Endothelial cell of umbilical vein (primary cell): ENCODE data around the gene RIMS3. TPM values are rescaled to one million over a fixed set of nuclear protein-coding genes. Genes with fewer than 3 reads are reported as not detected.

Experiments
- BruUV-seq: library from RNA; stranded (reverse); fragments of 400-500 nt; replicated peaks from 2 replicates; lab custom pipeline; 2021; lab: Mats Ljungman, UMichigan
- CTCF ChIA-PET: fragments of 300-600, 350-600 bp; sonication (Branson Sonifier 250); formaldehyde crosslinking; loops from one replicate; lab custom pipeline; 2021; ENCODE audit warnings: antibody characterized with exemption, inconsistent platforms; lab: Charles Lee
- POLR2A ChIA-PET: fragments of 300-600, 350-600 bp; sonication (Branson Sonifier 250); formaldehyde crosslinking; loops from one replicate; lab custom pipeline; 2021; ENCODE audit warnings: antibody characterized with exemption, inconsistent platforms; lab: Charles Lee
- DNase-seq: peaks from one replicate; pipeline ENCODE4 v3.0.0-alpha.2; 2011; ENCODE audit warnings: low read depth, low spot score
- FAIRE-seq: peaks from 2 replicates; lab custom pipeline; 2011; peaks lifted over from hg19 to GRCh38; lab: Jason Lieb, UNC
- H2AFZ ChIP-seq: 2 replicates; pipeline ENCODE4 v1.6.0; 2012; ENCODE audit warnings: low read depth, low read length, control low read depth, inconsistent platforms
- H3K27ac ChIP-seq: 2 replicates; pipeline ENCODE4 v1.5.1; 2011; ENCODE audit warnings: low read depth, mild to moderate bottlenecking, control low read depth, low read length, moderate library complexity; ENCODE audit not compliant: insufficient read depth
- H3K27me3 ChIP-seq, 2 experiments: 2 replicates each; pipeline versions ENCODE4 v1.6.0 to v1.6.1; 2011; ENCODE audit warnings: low read length in 2 of 2, mixed read lengths in 1 of 2; ENCODE audit not compliant: control insufficient read depth in 2 of 2, insufficient read depth in 2 of 2
- H3K36me3 ChIP-seq, 2 experiments: 2 replicates in 1 of 2; 3 replicates in 1 of 2; pipeline ENCODE4 v1.5.1; 2011; ENCODE audit warnings: low read length in 2 of 2, mild to moderate bottlenecking in 1 of 2, moderate library complexity in 1 of 2; ENCODE audit not compliant: control insufficient read depth in 2 of 2, insufficient read depth in 2 of 2; ENCODE audit errors: extremely low read depth in 1 of 2
- H3K4me1 ChIP-seq: 3 replicates; pipeline ENCODE4 v1.5.1; 2011; ENCODE audit warnings: mild to moderate bottlenecking, low read length; ENCODE audit not compliant: control insufficient read depth, insufficient read depth; ENCODE audit errors: extremely low read depth
- H3K4me2 ChIP-seq: 2 replicates; pipeline ENCODE4 v1.6.1; 2011; ENCODE audit warnings: low read length, control low read depth, mixed read lengths; ENCODE audit not compliant: insufficient read depth
- H3K4me3 ChIP-seq, 3 experiments: fragments of 200-600 bp in 1 of 3; sonication (generic), shearing (Covaris generic) in 1 of 3; replicated peaks in 1 of 3; 2 replicates each; pipeline ENCODE4 v1.5.1; 2011 to 2016; ENCODE audit warnings: control low read depth in 3 of 3, low read length in 3 of 3, mild to moderate bottlenecking in 2 of 3, inconsistent platforms in 1 of 3, low read depth in 1 of 3, moderate library complexity in 1 of 3; ENCODE audit not compliant: insufficient read depth in 1 of 3
- H3K79me2 ChIP-seq: 2 replicates; pipeline ENCODE4 v1.6.0; 2012; ENCODE audit warnings: low read length, inconsistent platforms; ENCODE audit not compliant: control insufficient read depth, insufficient read depth
- H3K9ac ChIP-seq: replicated peaks from 2 replicates; pipeline ENCODE3; 2011; ENCODE audit warnings: low read length, control low read depth; ENCODE audit not compliant: insufficient read depth; ENCODE audit errors: extremely low read depth
- H3K9me1 ChIP-seq: replicated peaks from 3 replicates; pipeline ENCODE4 v1.6.0; 2011; ENCODE audit warnings: mild to moderate bottlenecking, low read length; ENCODE audit not compliant: control insufficient read depth, insufficient read depth; ENCODE audit errors: extremely low read depth
- H3K9me3 ChIP-seq: replicated peaks from 2 replicates; pipeline ENCODE4 v1.5.1; 2012; ENCODE audit warnings: low read length, inconsistent platforms; ENCODE audit not compliant: control insufficient read depth, insufficient read depth
- H4K20me1 ChIP-seq: replicated peaks from 2 replicates; pipeline ENCODE3; 2011; ENCODE audit warnings: mild to moderate bottlenecking, low read length; ENCODE audit not compliant: control insufficient read depth, insufficient read depth; ENCODE audit errors: extremely low read depth
- FOS ChIP-seq: IDR thresholded peaks from 2 replicates; pipeline ENCODE4 v1.6.1; 2011; ENCODE audit warnings: mild to moderate bottlenecking, low read length, moderate library complexity, borderline replicate concordance; ENCODE audit not compliant: insufficient read depth
- GATA2 ChIP-seq: IDR thresholded peaks from 2 replicates; pipeline ENCODE4 v1.7.0; 2011; ENCODE audit warnings: low read depth, mild to moderate bottlenecking, moderate library complexity, mixed read lengths, low read length; ENCODE audit not compliant: insufficient read length, insufficient read depth
- JUN ChIP-seq: IDR thresholded peaks from 2 replicates; pipeline ENCODE4 v1.6.1; 2011; ENCODE audit warnings: borderline replicate concordance, low read depth; ENCODE audit not compliant: insufficient read length, insufficient read depth
- dilution Hi-C: fragments of 300-500 bp; cut with MboI; formaldehyde crosslinking; loops from one replicate; pipeline ENCODE4 v1.15.0; 2019; ENCODE audit warnings: low sequenced_read_pairs; ENCODE audit not compliant: extremely low pct_ligation_motif_present
- intact Hi-C: fragments of 100-400 bp; cut with micrococcal nuclease; formaldehyde crosslinking; loops from one replicate; pipeline ENCODE4 v1.10.0; 2022
- polyA plus RNA-seq, 4 experiments: library from polyadenylated mRNA; depleted of rRNA in 3 of 4; stranded (reverse) in 3 of 4; unstranded in 1 of 4; fragments of >200 nt; gene quantifications; 2 replicates each; pipeline versions ENCODE4 v1.2.1 to v1.2.3, GENCODE V29; 2011 to 2012; ENCODE audit warnings: missing spikeins in 1 of 4
- total RNA-seq: library from RNA; stranded (reverse); gene quantifications from 2 replicates; pipeline ENCODE4 v1.2.3, GENCODE V29; 2021

The RIMS3 gene
- total and polyA plus RNA-seq, 2 donors (not counting 3 experiments of a cell fraction or from before 2014, with no cell fraction given), result 0.14 to 0.15 TPM

DNA sequence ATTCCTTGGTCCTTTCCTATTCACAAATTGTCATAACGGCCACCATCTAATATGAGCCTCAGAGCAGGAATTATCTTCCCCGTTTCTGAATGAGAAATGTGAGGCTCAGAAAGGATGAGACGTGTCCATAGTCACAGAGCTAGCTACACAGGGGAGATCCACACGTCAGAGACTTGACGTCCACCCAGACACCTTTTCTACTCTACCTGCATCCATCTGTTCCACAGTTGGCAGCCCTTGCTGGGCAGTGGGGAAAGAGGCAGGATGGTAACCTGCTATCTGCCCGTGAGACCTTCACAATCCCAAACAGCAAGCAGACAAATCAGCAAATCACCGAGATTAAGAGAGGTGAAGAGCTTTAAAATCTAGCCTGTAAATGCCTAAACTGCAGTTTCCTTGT, 8.4 kb downstream of the RIMS3 start:
- no peak for DNase-seq
- Histone ChIP-seq H3K9me1 (no peaks in the 10 kb centered on the region), H3K4me2 (no peak overlapping the region), H3K9ac (no peak overlapping the region), H3K9me3 (no peaks in the 10 kb centered on the region), H2AFZ (no peak overlapping the region), H3K4me3 (no peak overlapping the region), H3K36me3 (no peaks in the 10 kb centered on the region), H3K79me2 (no peaks in the 10 kb centered on the region), H3K27me3 (peaks cover 3 to 41% of the 10 kb centered on the region in 2 experiments), H3K27ac (no peak overlapping the region), H4K20me1 (no peaks in the 10 kb centered on the region), H3K4me1 (no peaks in the 10 kb centered on the region)
- ChIA-PET CTCF (interaction anchor here (0.9 to 2.1 kb wide), 4 partner anchors 8 to 26 kb away, joined by 3 to 8 read pairs (median 4); partner anchors contain the start of gene RIMS3), POLR2A (no interaction called here)
- FAIRE-seq, result no peak
- no peak for TF ChIP-seq GATA2
- BruUV-seq, result no TSS peak
- intact Hi-C loops, result no loop called here
- dilution Hi-C loops, result no loop called here

DNA sequence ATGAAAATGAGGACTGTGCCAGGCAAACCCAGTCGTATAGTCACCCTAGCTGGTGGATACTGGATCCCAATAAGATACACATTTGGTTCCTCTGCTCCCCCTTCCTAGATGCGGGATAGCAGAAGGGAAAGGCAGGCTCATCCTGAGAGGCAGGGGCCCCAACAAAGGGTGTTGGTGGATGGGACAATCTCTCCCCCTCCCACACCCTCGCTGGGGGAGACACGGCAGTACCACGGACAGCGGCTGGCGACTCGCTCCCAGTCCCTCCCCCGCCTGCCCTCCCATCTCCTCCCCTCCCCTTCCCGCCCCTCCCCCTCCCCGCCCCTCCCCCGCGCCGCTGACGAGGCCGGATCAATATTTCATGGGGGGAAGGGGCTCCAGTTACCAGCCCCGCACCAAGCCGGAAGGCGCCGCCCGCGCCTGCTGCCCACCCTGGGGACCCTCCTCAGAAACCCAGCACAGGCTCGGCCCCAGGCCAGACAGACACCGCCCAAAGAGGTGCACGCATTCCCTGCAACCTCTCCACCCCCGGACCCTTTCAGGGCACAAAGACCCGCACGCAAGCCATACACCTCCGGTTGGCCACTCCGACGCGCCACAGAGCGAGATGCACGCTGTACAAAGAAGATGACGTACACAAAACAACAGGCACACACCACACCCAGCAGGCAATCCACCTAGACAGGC, 11.5 kb downstream of the RIMS3 start:
- Histone ChIP-seq H3K79me2 (no peaks in the 10 kb centered on the region), H3K9ac (no peak overlapping the region), H3K4me2 (no peak overlapping the region), H3K27ac (no peak overlapping the region), H3K27me3 (peaks cover 3 to 22% of the 10 kb centered on the region in 2 experiments), H3K9me3 (no peaks in the 10 kb centered on the region), H3K4me1 (no peaks in the 10 kb centered on the region), H2AFZ (no peak overlapping the region), H3K36me3 (no peaks in the 10 kb centered on the region), H3K9me1 (no peaks in the 10 kb centered on the region), H3K4me3 (no peak overlapping the region), H4K20me1 (no peaks in the 10 kb centered on the region)
- FAIRE-seq (no peak), DNase-seq (no peak)
- CTCF ChIA-PET, result interaction anchor here (0.9 to 1.0 kb wide), 2 partner anchors 15 to 16 kb away, joined by 3 read pairs; no protein-coding TSS in a partner anchor
- intact Hi-C loops (no loop called here), dilution Hi-C loops (no loop called here)
- no TSS peak for BruUV-seq
- POLR2A ChIA-PET, result no interaction called here
- TF ChIP-seq FOS (no peak), JUN (no peak)
